HepG2 (cell line): Measurements from ENCODE around the gene TPH1. TPM values are rescaled to one million over a fixed set of nuclear protein-coding genes. Genes with fewer than 3 reads are reported as not detected.

Source experiments
- CEBPB ChIP-seq: IDR thresholded peaks from 2 replicates; pipeline ENCODE4 v1.6.1; 2011; ENCODE audit warnings: low read depth, low read length, improper control_type of control experiment, borderline replicate concordance
- CREBL2 ChIP-seq: sonication (generic); formaldehyde crosslinking; IDR thresholded peaks from 2 replicates; pipeline ENCODE4 v1.8.1; 2023; ENCODE audit warnings: missing genetic modification reagents, mild to moderate bottlenecking, borderline replicate concordance
- EED ChIP-seq: sonication (generic); formaldehyde crosslinking; IDR thresholded peaks from 2 replicates; pipeline ENCODE4 v1.5.0; 2020; ENCODE audit warnings: mild to moderate bottlenecking, missing genetic modification reagents
- ELK4 ChIP-seq: sonication (generic); formaldehyde crosslinking; IDR thresholded peaks from 2 replicates; pipeline ENCODE4 v1.9.0; 2021; ENCODE audit warnings: missing genetic modification reagents, borderline replicate concordance
- FOSL1 ChIP-seq: sonication (generic); formaldehyde crosslinking; IDR thresholded peaks from 2 replicates; pipeline ENCODE4 v1.9.0; 2021; ENCODE audit warnings: missing genetic modification reagents, borderline replicate concordance
- HNF4A ChIP-seq: sonication (generic); formaldehyde crosslinking; IDR thresholded peaks from 2 replicates; pipeline ENCODE4 v1.4.0; 2020; ENCODE audit warnings: missing genetic modification reagents
- MED8 ChIP-seq: sonication (generic); formaldehyde crosslinking; IDR thresholded peaks from 2 replicates; pipeline ENCODE4 v1.8.1; 2023; ENCODE audit warnings: mild to moderate bottlenecking, missing genetic modification reagents; ENCODE audit not compliant: insufficient replicate concordance
- PCBP2 ChIP-seq: fragments of 200-400 bp; formaldehyde crosslinking; optimal IDR thresholded peaks from 2 replicates; pipeline ENCODE3; 2018; ENCODE audit warnings: low read length, low read depth; ENCODE audit not compliant: poor library complexity, severe bottlenecking
- PLRG1 ChIP-seq: fragments of 450-650 bp; conservative IDR thresholded peaks from 2 replicates; pipeline ENCODE4 v1.6.1; 2016
- SMAD9 ChIP-seq: sonication (generic); formaldehyde crosslinking; IDR thresholded peaks from 2 replicates; pipeline ENCODE4 v1.5.1; 2020; ENCODE audit warnings: mild to moderate bottlenecking, missing genetic modification reagents
- ZEB1 ChIP-seq: IDR thresholded peaks from 2 replicates; pipeline ENCODE4 v1.6.1; 2012; ENCODE audit warnings: mild to moderate bottlenecking, low read depth, inconsistent platforms; ENCODE audit not compliant: insufficient replicate concordance
- ZMAT5 ChIP-seq: sonication (generic); formaldehyde crosslinking; IDR thresholded peaks from 2 replicates; pipeline ENCODE4 v1.5.0; 2020; ENCODE audit warnings: mild to moderate bottlenecking, low read depth, missing genetic modification reagents, borderline replicate concordance
- ZNF251 ChIP-seq: sonication (generic); formaldehyde crosslinking; IDR thresholded peaks from 2 replicates; pipeline ENCODE4 v1.9.0; 2021; ENCODE audit warnings: mild to moderate bottlenecking, missing genetic modification reagents
- ZNF550 ChIP-seq: sonication (generic); formaldehyde crosslinking; IDR thresholded peaks from 2 replicates; pipeline ENCODE4 v1.4.0; 2020; ENCODE audit warnings: mild to moderate bottlenecking, missing genetic modification reagents, borderline replicate concordance
- ZNF777 ChIP-seq: sonication (generic); formaldehyde crosslinking; IDR thresholded peaks from 2 replicates; pipeline ENCODE4 v1.4.0; 2020; ENCODE audit warnings: missing genetic modification reagents
- ZNF781 ChIP-seq: sonication (generic); formaldehyde crosslinking; IDR thresholded peaks from 2 replicates; pipeline ENCODE4 v1.5.1; 2020; ENCODE audit warnings: borderline replicate concordance, mild to moderate bottlenecking, missing genetic modification reagents; ENCODE audit errors: not compliant biosample characterization
- polyA plus RNA-seq, 8 experiments: library from polyadenylated mRNA; depleted of rRNA in 3 of 8; stranded (reverse) in 7 of 8; unstranded in 1 of 8; fragments of >200 nt; fragmentation: Illumina TruSeq in 4 of 8; extraction: Trizol in 4 of 8; gene quantifications; 2 replicates each; pipeline versions ENCODE4 v1.2.1 to v1.2.3, GENCODE V29; 2011 to 2016; ENCODE audit warnings: low read depth in 4 of 8, missing spikeins in 1 of 8, mixed read lengths in 1 of 8; ENCODE audit not compliant: insufficient read depth in 1 of 8
- total RNA-seq, 5 experiments: library from RNA; depleted of rRNA; stranded (reverse); fragments of >200 nt; fragmentation: Illumina TruSeq; extraction: Trizol; gene quantifications; 2 replicates each; pipeline ENCODE4 v1.2.3, GENCODE V29; 2016; ENCODE audit warnings: low read depth in 1 of 5
- TF ChIP-seq, protein P1 (sequence below): sonication (generic); formaldehyde crosslinking; IDR thresholded peaks from 2 replicates; pipeline ENCODE4 v1.4.0; 2020; ENCODE audit warnings: mild to moderate bottlenecking, missing genetic modification reagents
- TF ChIP-seq, protein P2 (sequence below), 2 experiments: sonication (generic) in 1 of 2; formaldehyde crosslinking in 1 of 2; IDR thresholded peaks; 2 replicates each; pipeline versions ENCODE4 v1.6.1 to v1.9.0; 2014 to 2022; ENCODE audit warnings: antibody characterized with exemption in 1 of 2, borderline replicate concordance in 1 of 2, inconsistent platforms in 1 of 2, low read depth in 1 of 2, missing genetic modification reagents in 1 of 2
- TF ChIP-seq, protein P3 (sequence below): sonication (generic); formaldehyde crosslinking; IDR thresholded peaks from 2 replicates; pipeline ENCODE4 v1.5.1; 2020; ENCODE audit warnings: missing genetic modification reagents, mild to moderate bottlenecking, borderline replicate concordance

TPH1 gene
- total and polyA plus RNA-seq, 2 of the 13 experiments (the other 11 are each of a cell fraction or from before 2014, with no cell fraction given) = 0.26 to 0.53 TPM

DNA sequence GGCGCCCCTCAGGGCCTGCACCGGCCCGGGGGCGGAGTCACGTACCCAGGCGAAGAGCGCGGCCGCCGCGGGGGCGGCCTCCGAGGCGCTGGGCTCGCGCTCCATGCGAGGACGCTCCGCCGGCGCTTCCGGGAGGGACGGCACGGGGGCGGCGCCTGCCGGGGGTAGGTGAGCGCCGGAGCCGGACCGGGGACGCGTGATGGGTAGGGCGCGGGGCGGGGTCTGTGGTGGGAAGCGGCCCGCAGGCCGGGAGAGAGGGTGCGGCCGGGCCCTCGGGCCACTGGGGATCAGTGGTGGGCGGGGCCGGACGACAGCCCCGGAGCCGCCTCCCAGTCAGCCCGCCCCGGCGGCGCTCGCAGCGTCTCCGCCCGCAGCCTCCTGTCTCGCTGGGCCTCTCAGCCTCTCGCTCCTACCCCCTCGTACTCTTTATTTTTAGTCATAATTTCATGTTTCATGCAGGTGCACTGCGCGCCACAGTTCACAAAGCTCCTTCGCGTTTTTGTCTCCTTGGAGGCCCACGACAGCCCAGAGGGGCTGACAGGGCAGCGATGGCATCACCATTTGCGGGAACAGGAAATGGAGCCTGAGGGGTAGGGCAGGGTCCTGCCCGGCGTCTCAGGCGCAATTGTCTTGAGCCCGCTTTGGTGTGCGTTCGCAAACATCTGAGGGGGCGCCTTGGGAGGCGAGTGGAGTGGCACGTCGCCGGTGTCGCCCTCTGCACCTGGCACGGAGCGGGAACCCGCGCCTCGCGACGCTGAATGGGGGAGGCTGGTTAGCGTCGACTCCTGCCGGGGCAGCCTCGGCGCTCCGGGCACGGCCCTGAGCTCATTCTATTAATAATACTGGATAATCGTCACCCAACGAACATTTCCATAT is 32.9 kb downstream of the TPH1 start, which contains the start of gene SERGEF (continued):
- TF ChIP-seq ZNF781 (CRISPR knock-in tag) = peak; percentile 36
- peak; percentile 53 for TF ChIP-seq MED8 (CRISPR knock-in tag)
- TF ChIP-seq, protein P1, sequence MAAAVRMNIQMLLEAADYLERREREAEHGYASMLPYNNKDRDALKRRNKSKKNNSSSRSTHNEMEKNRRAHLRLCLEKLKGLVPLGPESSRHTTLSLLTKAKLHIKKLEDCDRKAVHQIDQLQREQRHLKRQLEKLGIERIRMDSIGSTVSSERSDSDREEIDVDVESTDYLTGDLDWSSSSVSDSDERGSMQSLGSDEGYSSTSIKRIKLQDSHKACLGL (CRISPR knock-in tag) = peak; percentile 58; the same call in 1 of the 2 replicates
- no peak for TF ChIP-seq ZNF550 (CRISPR knock-in tag)
- TF ChIP-seq FOSL1 = no peak
- TF ChIP-seq, protein P2, sequence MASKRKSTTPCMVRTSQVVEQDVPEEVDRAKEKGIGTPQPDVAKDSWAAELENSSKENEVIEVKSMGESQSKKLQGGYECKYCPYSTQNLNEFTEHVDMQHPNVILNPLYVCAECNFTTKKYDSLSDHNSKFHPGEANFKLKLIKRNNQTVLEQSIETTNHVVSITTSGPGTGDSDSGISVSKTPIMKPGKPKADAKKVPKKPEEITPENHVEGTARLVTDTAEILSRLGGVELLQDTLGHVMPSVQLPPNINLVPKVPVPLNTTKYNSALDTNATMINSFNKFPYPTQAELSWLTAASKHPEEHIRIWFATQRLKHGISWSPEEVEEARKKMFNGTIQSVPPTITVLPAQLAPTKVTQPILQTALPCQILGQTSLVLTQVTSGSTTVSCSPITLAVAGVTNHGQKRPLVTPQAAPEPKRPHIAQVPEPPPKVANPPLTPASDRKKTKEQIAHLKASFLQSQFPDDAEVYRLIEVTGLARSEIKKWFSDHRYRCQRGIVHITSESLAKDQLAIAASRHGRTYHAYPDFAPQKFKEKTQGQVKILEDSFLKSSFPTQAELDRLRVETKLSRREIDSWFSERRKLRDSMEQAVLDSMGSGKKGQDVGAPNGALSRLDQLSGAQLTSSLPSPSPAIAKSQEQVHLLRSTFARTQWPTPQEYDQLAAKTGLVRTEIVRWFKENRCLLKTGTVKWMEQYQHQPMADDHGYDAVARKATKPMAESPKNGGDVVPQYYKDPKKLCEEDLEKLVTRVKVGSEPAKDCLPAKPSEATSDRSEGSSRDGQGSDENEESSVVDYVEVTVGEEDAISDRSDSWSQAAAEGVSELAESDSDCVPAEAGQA (IDR thresholded peaks at IDR 0.05; ENCODE audit: low read depth) = no peak
- TF ChIP-seq, protein P2 (CRISPR knock-in tag; IDR thresholded peaks at IDR 0.05; ENCODE audit: borderline replicate concordance) = no peak
- no peak for TF ChIP-seq PCBP2
- TF ChIP-seq, protein P3, sequence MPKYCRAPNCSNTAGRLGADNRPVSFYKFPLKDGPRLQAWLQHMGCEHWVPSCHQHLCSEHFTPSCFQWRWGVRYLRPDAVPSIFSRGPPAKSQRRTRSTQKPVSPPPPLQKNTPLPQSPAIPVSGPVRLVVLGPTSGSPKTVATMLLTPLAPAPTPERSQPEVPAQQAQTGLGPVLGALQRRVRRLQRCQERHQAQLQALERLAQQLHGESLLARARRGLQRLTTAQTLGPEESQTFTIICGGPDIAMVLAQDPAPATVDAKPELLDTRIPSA = no peak
- no peak for TF ChIP-seq ZMAT5
- no peak for TF ChIP-seq CEBPB
- peak; percentile 85; the same call in 1 of the 2 replicates for TF ChIP-seq SMAD9 (CRISPR knock-in tag)
- no peak for TF ChIP-seq PLRG1
- TF ChIP-seq HNF4A (CRISPR knock-in tag) = peak; percentile 8; the same call in 1 of the 2 replicates
- TF ChIP-seq CREBL2 (CRISPR knock-in tag) = no peak; the same call in 1 of the 2 replicates
- peak; percentile 83 for TF ChIP-seq EED (CRISPR knock-in tag)
- TF ChIP-seq ZNF251 (CRISPR knock-in tag) = 0 out of 2 replicates have a peak, but pooled peaks have one; percentile 56
- peak; percentile 38 for TF ChIP-seq ZNF777
- no peak for TF ChIP-seq ELK4
- no peak for TF ChIP-seq ZEB1
